NCI-H187 treated with DMSO at 0.1 percent for 48 hours (cell line): Measurements from ENCODE around the gene NAALADL2.

Experiments used
- DNase-seq: peaks from one replicate; lab custom pipeline; 2025; lab: John Stamatoyannopoulos, UW

The NAALADL2 gene

DNA sequence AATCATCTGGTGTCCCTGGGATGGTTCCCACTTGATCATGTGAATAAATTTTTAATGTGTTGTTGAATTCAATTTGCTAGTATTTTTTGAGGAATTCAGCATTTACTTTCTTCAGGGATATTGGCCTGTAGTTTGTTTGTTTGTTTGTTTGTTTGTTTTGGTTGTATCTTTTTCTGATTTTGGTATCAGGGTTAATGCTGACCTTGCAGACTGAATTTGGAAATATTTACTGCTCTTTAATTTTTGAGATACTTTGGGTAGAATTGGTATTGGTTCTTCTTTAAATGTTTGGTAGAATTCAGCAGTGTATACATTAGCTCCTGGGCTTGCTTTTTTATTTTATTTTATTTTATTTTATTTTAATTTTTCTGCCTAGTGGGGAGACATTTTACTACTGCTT, 803.7 kb downstream of the NAALADL2 start:
- DNase-seq: no peak

- no peak for DNase-seq
Measured at GRCh38 chr3:175664911-175665310, 805.8 kb downstream of the NAALADL2 start.

DNA sequence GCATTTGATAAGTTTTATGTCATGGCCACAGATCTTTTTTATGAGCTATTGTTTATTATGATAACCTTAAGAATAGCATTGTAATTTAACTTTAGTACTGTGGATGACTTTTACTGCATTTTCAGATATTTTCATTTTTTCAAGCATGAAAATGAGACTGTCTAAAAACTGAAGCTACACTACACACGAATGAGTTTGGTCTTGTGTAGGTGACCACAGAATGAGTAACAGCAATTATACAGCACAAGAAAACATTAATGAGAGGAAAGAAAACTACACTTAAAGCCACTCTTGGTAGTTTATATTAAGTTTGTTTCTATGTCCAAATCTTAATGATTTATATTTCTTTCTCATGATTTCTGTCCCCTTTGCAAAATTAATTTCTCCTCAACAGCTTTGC, 809.2 kb downstream of the NAALADL2 start:
- no peak for DNase-seq

DNA sequence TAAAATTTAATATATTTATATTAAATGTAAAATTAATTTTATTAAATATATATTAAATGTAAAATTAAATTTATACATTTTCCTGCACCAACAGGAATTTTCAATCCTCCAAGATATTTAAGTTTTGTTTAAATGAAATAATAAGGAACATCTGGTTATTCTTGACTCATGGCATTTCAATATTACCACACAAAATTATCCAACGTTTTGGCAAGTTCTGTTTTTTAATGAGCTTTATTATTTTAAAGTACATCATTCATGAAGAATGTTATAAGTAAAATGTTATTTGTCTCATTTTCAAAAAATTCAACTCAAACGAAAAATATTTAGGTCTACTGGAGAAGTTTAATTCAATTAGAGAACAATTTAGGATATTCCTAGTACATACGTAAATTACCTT, 811.4 kb downstream of the NAALADL2 start:
- DNase-seq: no peak

- DNase-seq: no peak
Measured at GRCh38 chr3:175672119-175672689, 813.1 kb downstream of the NAALADL2 start.

- no peak for DNase-seq
Measured at GRCh38 chr3:175679568-175679967, 820.4 kb downstream of the NAALADL2 start.

DNA sequence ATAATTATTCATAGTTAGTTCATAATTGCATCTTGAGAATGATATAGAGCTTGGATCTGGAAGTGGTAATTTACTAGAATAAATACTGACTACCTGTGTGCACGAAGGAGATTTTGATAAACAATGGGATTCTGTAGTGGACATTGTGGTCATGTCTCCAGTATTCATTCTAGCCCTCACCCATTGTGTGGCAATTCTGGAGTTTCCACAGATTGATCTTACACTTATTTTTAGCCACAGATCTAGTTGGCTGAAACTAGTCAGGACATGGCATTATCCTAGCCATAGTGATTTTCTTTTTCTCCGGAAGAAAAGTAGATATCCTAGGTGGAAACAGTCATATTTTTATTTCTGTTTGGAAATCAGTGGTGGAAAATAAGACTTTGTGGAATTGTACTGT, 833.1 kb downstream of the NAALADL2 start:
- no peak for DNase-seq

DNA sequence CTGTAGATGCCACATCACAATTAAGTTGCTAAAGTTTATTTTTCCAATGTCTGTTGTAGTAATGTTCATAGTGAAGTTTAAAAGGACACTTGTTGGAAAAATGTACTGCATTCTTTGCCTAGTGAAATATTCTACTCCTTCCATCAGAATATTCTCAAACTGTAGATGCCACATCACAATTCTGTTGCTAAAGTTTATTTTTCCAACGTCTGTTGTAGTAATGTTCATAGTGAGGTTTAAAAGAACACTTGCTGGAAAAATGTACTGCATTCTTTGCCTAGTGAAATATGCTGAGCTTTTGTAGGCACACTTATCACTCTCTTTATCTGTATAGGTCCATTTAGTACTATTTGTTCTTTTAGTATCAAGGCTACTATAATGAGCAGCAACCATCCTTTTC, 836.1 kb downstream of the NAALADL2 start:
- DNase-seq: no peak

DNA sequence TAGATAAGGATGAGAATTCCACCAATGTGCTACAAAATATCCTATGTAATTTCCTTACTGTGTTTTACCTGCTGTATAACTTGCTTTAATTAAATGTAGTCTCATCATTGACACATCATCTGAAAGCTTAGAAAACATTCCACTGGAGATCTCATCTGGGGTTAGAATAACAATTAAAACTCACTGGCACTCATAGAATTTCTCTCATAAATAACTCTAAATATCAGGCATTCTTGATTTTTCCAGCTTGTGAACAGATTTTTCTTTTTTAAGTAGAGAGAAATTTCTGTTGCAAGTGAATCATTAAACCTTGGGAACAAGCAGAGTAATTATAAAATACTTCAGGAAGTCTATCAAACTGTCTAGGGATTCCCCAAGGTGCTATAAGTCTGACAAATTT, 843.8 kb downstream of the NAALADL2 start:
- DNase-seq: no peak

- no peak for DNase-seq
Measured at GRCh38 chr3:175704366-175705055, 845.4 kb downstream of the NAALADL2 start.

DNA sequence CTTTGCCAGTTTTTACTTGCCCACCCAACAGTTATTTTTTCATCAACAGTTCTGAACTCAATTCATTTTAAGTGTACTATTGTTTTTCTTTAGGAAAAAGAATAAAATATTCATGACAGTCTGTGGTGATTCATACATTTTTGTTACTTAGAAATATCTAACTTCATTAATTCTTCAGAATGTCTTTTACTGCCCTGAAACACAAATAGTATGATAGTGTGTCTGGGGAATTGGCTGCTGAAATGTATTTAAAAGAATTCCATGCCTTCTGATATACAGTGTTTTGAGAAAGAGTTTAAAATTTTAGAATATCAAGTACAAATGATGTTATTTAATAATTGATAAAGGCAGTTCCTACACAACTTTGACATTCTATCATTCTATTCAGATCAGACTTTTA, 854.1 kb downstream of the NAALADL2 start:
- DNase-seq: no peak

DNA sequence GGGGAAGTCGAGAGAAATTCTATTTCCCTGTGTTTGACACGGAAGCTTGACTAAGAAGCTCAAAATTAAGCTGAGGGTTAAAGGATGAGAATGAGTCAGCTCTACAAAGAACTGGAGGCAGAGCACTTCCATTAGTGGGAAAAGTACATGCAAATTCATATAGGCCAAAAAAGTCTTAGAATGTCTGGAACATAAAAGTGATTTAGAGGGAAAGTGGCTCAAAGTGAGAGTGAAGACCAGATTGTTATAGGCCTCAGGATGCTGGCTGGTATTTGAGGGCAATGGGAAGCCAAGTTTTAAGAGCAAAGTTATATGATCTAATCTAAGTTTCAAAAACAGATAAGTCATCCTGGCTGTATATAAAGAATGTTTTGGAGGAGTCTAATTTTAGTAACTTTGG, 857.3 kb downstream of the NAALADL2 start:
- no peak for DNase-seq

DNA sequence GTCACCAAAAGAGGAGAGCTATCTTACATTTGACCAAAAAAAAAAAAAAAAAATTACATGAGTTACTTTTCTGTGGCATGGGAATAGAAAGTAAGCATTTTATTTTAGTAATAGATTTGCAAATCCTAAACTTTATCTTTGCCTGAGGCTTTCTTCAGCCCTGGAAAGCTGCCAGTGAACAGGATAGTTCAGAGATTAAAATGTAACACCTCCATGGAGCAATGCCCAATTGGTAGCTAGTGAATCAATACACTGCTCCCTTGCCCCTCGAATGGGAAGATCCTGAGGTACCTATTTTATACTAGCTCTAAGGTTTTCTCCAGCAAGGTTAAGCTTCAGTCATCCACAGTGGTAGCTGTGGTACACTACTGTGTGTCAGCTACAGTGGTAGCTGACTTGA, 867.1 kb downstream of the NAALADL2 start:
- DNase-seq: no peak

DNA sequence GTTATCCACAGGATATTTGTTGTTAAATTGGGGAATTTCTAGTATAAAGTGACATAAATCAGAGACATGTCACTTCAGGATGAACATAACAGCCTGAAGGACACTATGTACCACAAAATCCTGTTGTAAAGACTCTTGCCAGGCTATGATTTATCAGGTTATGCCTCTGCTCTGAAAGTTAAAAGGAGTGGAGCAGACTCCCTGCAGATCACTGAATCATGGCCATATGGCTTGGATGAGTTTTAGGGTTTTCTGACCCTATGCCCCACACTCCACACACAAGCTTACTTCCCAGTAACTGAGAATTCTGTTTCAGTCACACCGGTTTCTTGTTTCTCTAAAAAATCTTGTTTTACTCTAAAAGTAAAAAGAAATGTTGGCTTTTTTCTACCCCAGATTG, 869.4 kb downstream of the NAALADL2 start:
- DNase-seq: no peak

DNA sequence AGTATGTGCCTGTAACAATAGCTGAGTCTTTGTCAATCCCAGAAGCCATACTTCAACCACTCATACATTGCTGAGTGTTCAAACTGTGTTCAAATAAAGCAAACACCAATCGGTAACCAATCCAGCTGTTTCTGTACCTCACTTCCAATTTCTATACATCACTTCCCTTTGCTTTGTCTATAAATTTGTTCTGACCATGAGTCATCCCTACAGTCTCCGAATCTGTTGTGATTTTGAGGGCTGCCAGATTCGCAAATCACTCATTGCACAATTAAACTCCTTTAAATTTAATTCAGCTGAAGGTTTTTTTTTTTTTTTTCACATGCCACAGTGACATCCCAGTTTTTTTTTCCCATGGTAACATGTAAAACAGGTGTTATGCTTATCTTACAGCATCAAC, 870.3 kb downstream of the NAALADL2 start:
- DNase-seq: no peak

- DNase-seq: no peak
Measured at GRCh38 chr3:175731543-175731942, 872.4 kb downstream of the NAALADL2 start.

GRCh38 chr3:175732017-175732416, 872.9 kb downstream of the NAALADL2 start:
- DNase-seq: no peak

GRCh38 chr3:175735866-175736265, 876.7 kb downstream of the NAALADL2 start:
- DNase-seq: no peak

GRCh38 chr3:175737646-175738572, 878.8 kb downstream of the NAALADL2 start:
- DNase-seq: no peak

DNA sequence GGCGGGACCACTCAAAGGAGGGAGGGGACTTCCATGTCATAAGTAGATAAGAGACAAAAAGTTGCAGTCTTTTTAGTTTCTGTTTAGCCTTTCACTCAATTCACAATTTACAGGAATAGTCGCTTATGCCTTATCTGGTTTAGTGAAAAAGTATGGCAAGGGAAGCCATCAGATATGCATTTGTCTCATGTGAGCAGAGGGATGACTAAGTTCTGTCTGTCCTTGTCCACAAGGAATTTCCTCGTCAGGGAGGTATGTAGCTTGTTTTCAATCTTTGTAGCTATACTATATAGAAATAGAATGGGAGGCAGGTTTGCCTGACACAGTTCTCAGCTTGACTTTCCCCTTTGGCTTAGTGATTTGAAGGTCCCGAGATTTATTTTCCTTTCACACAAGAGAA, 882.8 kb downstream of the NAALADL2 start:
- no peak for DNase-seq

DNA sequence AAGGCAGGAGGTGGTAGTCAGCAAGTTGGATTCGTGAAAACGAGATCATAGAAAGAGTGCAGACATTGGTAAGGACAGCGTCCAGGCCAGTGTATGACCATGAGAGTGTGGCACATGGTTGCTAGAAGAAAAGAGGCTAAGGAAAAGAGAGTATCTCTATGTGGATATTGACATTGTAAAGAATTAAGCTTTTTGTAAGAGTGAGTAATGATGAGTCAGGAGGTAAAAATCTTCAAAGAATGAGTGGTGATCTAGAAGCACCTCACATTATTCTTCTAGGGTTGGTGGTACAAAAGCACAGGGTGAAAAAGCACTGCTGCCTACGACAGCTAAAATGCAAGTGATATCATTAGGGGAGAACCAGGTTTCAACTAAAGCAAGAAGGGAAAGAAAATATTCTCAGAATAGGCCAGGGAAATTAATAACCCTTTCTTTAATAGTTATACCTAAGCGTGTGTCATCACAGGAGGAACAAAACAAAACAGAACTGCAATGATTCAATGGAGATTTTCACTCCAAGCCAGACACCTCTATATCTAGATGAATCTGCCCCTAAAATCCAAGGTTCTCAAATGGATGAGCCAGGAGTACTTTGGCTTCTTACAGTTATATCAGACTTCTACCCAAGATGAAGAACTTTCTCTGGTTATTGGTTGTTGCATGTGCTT, 884.7 kb downstream of the NAALADL2 start:
- DNase-seq: no peak

- no peak for DNase-seq
Measured at GRCh38 chr3:175746308-175746707, 887.2 kb downstream of the NAALADL2 start.
